Kidney (tissue), 14 donors: ENCODE data around the gene ZNF385C. TPM values are rescaled to one million over a fixed set of nuclear protein-coding genes. Genes with fewer than 3 reads are reported as not detected.

Source experiments
- DNase-seq, 5 donors: peaks; one replicate each; pipeline ENCODE4 v3.0.0-alpha.2; 2013 to 2020
- FAIRE-seq: peaks from 2 replicates; lab custom pipeline; 2012; peaks lifted over from hg19 to GRCh38; lab: Jason Lieb, UNC
- H3K27ac ChIP-seq, 2 donors: one replicate each; pipeline ENCODE4 v1.7.0; 2013; ENCODE audit warnings: low read depth in 2 of 2, low read length in 2 of 2, inconsistent platforms in 1 of 2
- H3K27me3 ChIP-seq: one replicate; pipeline ENCODE4 v1.7.1; 2013; ENCODE audit warnings: low read length, inconsistent platforms; ENCODE audit not compliant: control insufficient read depth, insufficient read depth
- H3K36me3 ChIP-seq, 3 donors: one replicate each; pipeline versions ENCODE4 v1.7.0 to v1.7.1; 2013; ENCODE audit warnings: low read length in 3 of 3, control low read depth in 1 of 3, inconsistent platforms in 1 of 3; ENCODE audit not compliant: insufficient read depth in 3 of 3, control insufficient read depth in 2 of 3
- H3K4me1 ChIP-seq, 3 donors: one replicate each; pipeline versions ENCODE4 v1.7.0 to v1.7.1; 2013; ENCODE audit warnings: low read length in 3 of 3, inconsistent platforms in 1 of 3, low read depth in 1 of 3; ENCODE audit not compliant: control insufficient read depth in 2 of 3, insufficient read depth in 2 of 3
- H3K4me3 ChIP-seq, 3 donors: one replicate each; pipeline versions ENCODE4 v1.7.0 to v1.8.1; 2013; ENCODE audit warnings: low read length in 3 of 3, control low read depth in 1 of 3, inconsistent platforms in 1 of 3
- H3K9ac ChIP-seq, 3 donors: one replicate each; pipeline versions ENCODE4 v1.7.0 to v1.7.1; 2013; ENCODE audit warnings: low read length in 3 of 3, control low read depth in 1 of 3, inconsistent platforms in 1 of 3
- H3K9me3 ChIP-seq, 3 donors: one replicate each; pipeline versions ENCODE4 v1.7.0 to v1.7.1; 2013; ENCODE audit warnings: low read length in 3 of 3, control low read depth in 1 of 3, inconsistent platforms in 1 of 3; ENCODE audit not compliant: control insufficient read depth in 2 of 3, insufficient read depth in 1 of 3
- CTCF ChIP-seq: IDR thresholded peaks from 3 replicates; pipeline ENCODE4 v1.5.1; 2012; ENCODE audit warnings: mild to moderate bottlenecking, moderate library complexity, borderline replicate concordance; ENCODE audit not compliant: insufficient read depth; ENCODE audit errors: extremely low read depth
- intact Hi-C: fragments of 100-400 bp; cut with DNase I; formaldehyde crosslinking; loops from one replicate; pipeline ENCODE4 v1.11.1; 2022
- polyA plus RNA-seq: library from polyadenylated mRNA; stranded (reverse); fragments of 350-450 nt; fragmentation: Illumina TruSeq; extraction: RNeasy Lipid Tissue Mini Kit (QIAGEN cat#74804); gene quantifications from one replicate; pipeline ENCODE4 v1.2.3, GENCODE V29; 2014; ENCODE audit warnings: low read depth, low replicate concordance; ENCODE audit not compliant: insufficient read depth
- total RNA-seq: library from RNA; stranded (reverse); fragmentation: NEBNext Ultra II Directional; extraction: Animal tissue kit (Norgen Biotek cat#: 25700); gene quantifications from one replicate; pipeline ENCODE4 v1.2.1, GENCODE V29; 2021
- donor health status: control.
- donor health status: control.
- donor health status: control.
- donor health status: control.
- donor health status: control.
- donor health status: DM: yes; HTN: yes; CAD: no.
- donor health status: Normal renal cell carcinoma (clear cell type).

Gene ZNF385C
- total and polyA plus RNA-seq, 2 donors from 2014 or later: 1.1 to 1.2 TPM

- FAIRE-seq: no peak
- Histone ChIP-seq H3K9me3 (no peaks in the 10 kb centered on the region), H3K27me3 (no peaks in the 10 kb centered on the region), H3K27ac (no peak overlapping the region), H3K9ac (no peak overlapping the region), H3K4me1 (peaks cover 0 to 39% (median 34%) of the 10 kb centered on the region in 3 donors), H3K4me3 (no peak overlapping the region), H3K36me3 (peaks cover 4 to 54% (median 30%) of the 10 kb centered on the region in 3 donors)
- DNase-seq: no peak
- intact Hi-C loops: no loop called here
- TF ChIP-seq CTCF: no peak
These were observed 29.1 kb upstream of the ZNF385C start for GRCh38 chr17:42127414-42127813.

DNA sequence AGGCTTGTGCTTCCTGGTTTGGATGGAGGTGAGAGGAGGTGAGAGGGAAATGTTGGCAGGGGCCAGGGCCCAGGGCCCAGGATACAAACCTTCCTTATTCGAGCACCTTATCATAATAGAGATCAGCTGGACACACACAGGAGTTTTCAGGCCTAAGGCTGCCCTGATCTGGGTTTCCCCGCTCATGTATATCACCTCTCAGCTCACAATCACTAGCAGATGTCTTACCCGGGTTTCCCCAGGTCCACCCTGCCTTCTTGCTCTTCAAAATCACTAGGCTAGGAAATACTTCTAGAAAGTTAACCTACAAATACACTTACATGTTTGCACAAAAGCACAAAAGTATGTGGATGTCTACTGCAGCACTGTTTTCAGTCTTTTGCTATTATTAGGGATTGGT lies 28.6 kb upstream of the ZNF385C start:
- Histone ChIP-seq H3K27ac (no peak overlapping the region), H3K4me1 (peaks cover 0 to 34% (median 29%) of the 10 kb centered on the region in 3 donors), H3K4me3 (no peak overlapping the region), H3K36me3 (peaks cover 4 to 54% (median 30%) of the 10 kb centered on the region in 3 donors), H3K27me3 (no peaks in the 10 kb centered on the region), H3K9ac (no peak overlapping the region), H3K9me3 (no peaks in the 10 kb centered on the region)
- FAIRE-seq (no peak), DNase-seq (no peak)
- intact Hi-C loops: no loop called here
- no peak for TF ChIP-seq CTCF

- no peak for TF ChIP-seq CTCF
- FAIRE-seq (no peak), DNase-seq (no peak)
- H3K4me1 ChIP-seq: peaks cover 0 to 24% (median 23%) of the 10 kb centered on the region in 3 donors
- H3K27me3 ChIP-seq: no peaks in the 10 kb centered on the region
- no peaks in the 10 kb centered on the region for H3K9me3 ChIP-seq
- intact Hi-C loops: no loop called here
- H3K36me3 ChIP-seq: peaks cover 4 to 54% (median 30%) of the 10 kb centered on the region in 3 donors
- no peak overlapping the region for H3K27ac ChIP-seq
- no peak overlapping the region for H3K4me3 ChIP-seq
- no peak overlapping the region for H3K9ac ChIP-seq
These were observed 27.3 kb upstream of the ZNF385C start for GRCh38 chr17:42125565-42125964.

DNA sequence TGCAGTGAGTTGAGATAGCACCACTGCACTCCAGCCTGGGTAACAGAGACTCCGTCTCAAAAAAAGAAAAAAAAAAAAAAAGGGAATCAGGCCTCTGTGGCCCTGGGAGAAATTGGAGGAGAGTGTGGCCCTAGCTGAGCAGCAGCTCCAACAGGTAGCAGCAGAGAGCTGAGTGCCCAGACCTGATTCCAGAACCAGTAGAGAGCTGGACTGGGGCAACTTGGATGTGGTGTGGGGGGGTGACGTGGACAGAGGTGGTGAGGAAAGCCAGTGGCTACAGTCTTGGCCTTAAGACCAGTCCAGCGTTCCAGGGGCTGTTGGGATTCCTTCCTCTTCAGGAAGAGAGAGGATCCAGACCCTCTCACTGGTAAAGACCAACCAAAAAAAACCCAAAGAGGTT lies 26.0 kb upstream of the ZNF385C start:
- no peak for FAIRE-seq
- Histone ChIP-seq H3K27ac (no peak overlapping the region), H3K36me3 (peaks cover 4 to 43% (median 23%) of the 10 kb centered on the region in 3 donors), H3K9ac (peak overlapping the region in 1 of 3 donors; percentile 7), H3K9me3 (no peaks in the 10 kb centered on the region), H3K4me1 (peaks cover 0 to 17% (median 11%) of the 10 kb centered on the region in 3 donors), H3K4me3 (no peak overlapping the region), H3K27me3 (no peaks in the 10 kb centered on the region)
- DNase-seq: no peak
- intact Hi-C loops: no loop called here
- TF ChIP-seq CTCF: no peak
